ENCODE measurements around the gene PTPRR.

GRCh38 chr12:70757830-70758493, 162.6 kb downstream of the PTPRR start:
- TF ChIP-seq CTCF (IDR thresholded peaks at IDR 0.05) (no peak), POLR2A (IDR thresholded peaks at IDR 0.05) (no peak)

Measured in esophagus squamous epithelium (tissue), 4 donors.